H1 (cell line): ENCODE results near the gene HBEGF. TPM values are rescaled to one million over a fixed set of nuclear protein-coding genes. Genes with fewer than 3 reads are reported as not detected.

Source experiments
- CTCF ChIA-PET: fragments of 300-600 bp; sonication (Branson Sonifier 250); formaldehyde crosslinking; loops from one replicate; lab custom pipeline; 2021; ENCODE audit not compliant: partially characterized antibody; lab: Charles Lee
- POLR2A ChIA-PET: fragments of 300-600 bp; sonication (Branson Sonifier 250); formaldehyde crosslinking; loops from one replicate; lab custom pipeline; 2021; ENCODE audit warnings: inconsistent platforms; ENCODE audit not compliant: partially characterized antibody; lab: Charles Lee
- DNase-seq, 2 experiments: peaks; one replicate each; pipeline versions ENCODE4 v3.0.0 to v3.0.0-alpha.2; 2010 to 2022; ENCODE audit warnings: low spot score in 2 of 2, low read depth in 1 of 2, mixed read lengths in 1 of 2
- FAIRE-seq: peaks from 2 replicates; lab custom pipeline; 2011; peaks lifted over from hg19 to GRCh38; lab: Jason Lieb, UNC
- H2AFZ ChIP-seq: 2 replicates; pipeline ENCODE4 v1.8.1; 2012; ENCODE audit warnings: low read length, inconsistent platforms
- H2AK5ac ChIP-seq: 2 replicates; pipeline ENCODE4 v1.6.1; 2013; ENCODE audit warnings: low read depth, low read length
- H2BK120ac ChIP-seq: replicated peaks from 2 replicates; pipeline ENCODE3; 2013; ENCODE audit warnings: low read depth, low read length, inconsistent platforms
- H2BK12ac ChIP-seq: 2 replicates; pipeline ENCODE4 v1.6.1; 2013; ENCODE audit warnings: low read depth, low read length
- H2BK15ac ChIP-seq: 2 replicates; pipeline ENCODE4 v1.6.1; 2013; ENCODE audit warnings: low read length
- H2BK20ac ChIP-seq: 2 replicates; pipeline ENCODE4 v1.6.1; 2013; ENCODE audit warnings: low read length
- H2BK5ac ChIP-seq: 2 replicates; pipeline ENCODE4 v1.6.1; 2013; ENCODE audit warnings: low read depth, low read length
- H3K14ac ChIP-seq: 2 replicates; pipeline ENCODE4 v1.6.1; 2013; ENCODE audit warnings: inconsistent platforms; ENCODE audit not compliant: insufficient read length
- H3K18ac ChIP-seq: 2 replicates; pipeline ENCODE4 v1.6.1; 2013; ENCODE audit warnings: low read length; ENCODE audit errors: extremely low read depth
- H3K23ac ChIP-seq: 2 replicates; pipeline ENCODE4 v1.6.1; 2013; ENCODE audit warnings: inconsistent platforms; ENCODE audit not compliant: insufficient read length
- H3K23me2 ChIP-seq: 2 replicates; pipeline ENCODE4 v1.6.1; 2013; ENCODE audit warnings: low read depth, low read length
- H3K27ac ChIP-seq: 2 replicates; pipeline ENCODE4 v1.6.1; 2011; ENCODE audit warnings: low read depth, low read length, inconsistent platforms
- H3K27me3 ChIP-seq, 4 experiments: replicated peaks in 1 of 4; 1 replicate in 1 of 4; 2 replicates in 3 of 4; pipeline versions ENCODE4 v1.6.1 to v1.8.1; 2011 to 2013; ENCODE audit warnings: low read length in 3 of 4, mild to moderate bottlenecking in 3 of 4, inconsistent platforms in 2 of 4, mixed read lengths in 2 of 4, moderate library complexity in 1 of 4; ENCODE audit not compliant: control insufficient read depth in 3 of 4, insufficient read depth in 3 of 4; ENCODE audit errors: extremely low read depth in 1 of 4
- H3K36me3 ChIP-seq, 4 experiments: 2 replicates each; pipeline versions ENCODE4 v1.6.1 to v1.8.1; 2011 to 2013; ENCODE audit warnings: mild to moderate bottlenecking in 4 of 4, low read length in 3 of 4, moderate library complexity in 2 of 4, control low read depth in 1 of 4, inconsistent platforms in 1 of 4; ENCODE audit not compliant: insufficient read depth in 4 of 4, control insufficient read depth in 2 of 4
- H3K4ac ChIP-seq: replicated peaks from 2 replicates; pipeline ENCODE3; 2013; ENCODE audit warnings: low read length, low read depth, mixed read lengths, inconsistent platforms; ENCODE audit not compliant: insufficient read length
- H3K4me1 ChIP-seq, 4 experiments: replicated peaks in 1 of 4; 1 replicate in 1 of 4; 2 replicates in 3 of 4; pipeline versions ENCODE4 v1.6.1 to v1.8.1; 2011 to 2013; ENCODE audit warnings: low read length in 3 of 4, inconsistent platforms in 2 of 4, mixed read lengths in 1 of 4; ENCODE audit not compliant: insufficient read depth in 4 of 4, control insufficient read depth in 3 of 4
- H3K4me2 ChIP-seq, 2 experiments: 2 replicates each; pipeline versions ENCODE4 v1.6.1 to v1.8.1; 2011 to 2013; ENCODE audit warnings: low read depth in 2 of 2, low read length in 2 of 2, control low read depth in 1 of 2, inconsistent platforms in 1 of 2, mild to moderate bottlenecking in 1 of 2; ENCODE audit not compliant: insufficient read depth in 1 of 2
- H3K4me3 ChIP-seq, 4 experiments: fragments of 200-600, 300-600 bp in 1 of 4; sonication (generic), shearing (Covaris generic), sonication (Bioruptor Twin) in 1 of 4; 2 replicates each; pipeline versions ENCODE4 v1.5.1 to v1.8.1; 2011 to 2016; ENCODE audit warnings: low read length in 4 of 4, low read depth in 3 of 4, control low read depth in 2 of 4, inconsistent platforms in 2 of 4, mild to moderate bottlenecking in 2 of 4, mixed read lengths in 1 of 4, moderate library complexity in 1 of 4; ENCODE audit not compliant: insufficient read depth in 2 of 4; ENCODE audit errors: extremely low read depth in 1 of 4
- H3K56ac ChIP-seq: replicated peaks from 2 replicates; pipeline ENCODE3; 2013; ENCODE audit warnings: low read depth, mild to moderate bottlenecking, mixed read lengths, low read length, inconsistent platforms; ENCODE audit not compliant: insufficient read length
- H3K79me1 ChIP-seq: 2 replicates; pipeline ENCODE4 v1.6.1; 2013; ENCODE audit warnings: low read depth, low read length, control low read depth
- H3K79me2 ChIP-seq, 2 experiments: 2 replicates each; pipeline versions ENCODE4 v1.6.1 to v1.8.1; 2012 to 2013; ENCODE audit warnings: low read length in 2 of 2, mild to moderate bottlenecking in 2 of 2, inconsistent platforms in 1 of 2; ENCODE audit not compliant: insufficient read depth in 2 of 2, control insufficient read depth in 1 of 2
- H3K9ac ChIP-seq, 4 experiments: replicated peaks in 1 of 4; 1 replicate in 1 of 4; 2 replicates in 3 of 4; pipeline versions ENCODE4 v1.6.1 to v1.8.1; 2011 to 2013; ENCODE audit warnings: low read depth in 3 of 4, low read length in 3 of 4, control low read depth in 2 of 4, mild to moderate bottlenecking in 2 of 4, moderate library complexity in 2 of 4, inconsistent platforms in 1 of 4; ENCODE audit errors: extremely low read depth in 1 of 4
- H3K9me3 ChIP-seq, 2 experiments: 2 replicates each; pipeline versions ENCODE4 v1.6.1 to v1.8.1; 2012 to 2013; ENCODE audit warnings: mild to moderate bottlenecking in 2 of 2, moderate library complexity in 2 of 2, control low read depth in 1 of 2, inconsistent platforms in 1 of 2, low read depth in 1 of 2, low read length in 1 of 2, mixed read lengths in 1 of 2; ENCODE audit not compliant: insufficient read depth in 2 of 2
- H4K20me1 ChIP-seq, 2 experiments: replicated peaks in 1 of 2; 2 replicates each; pipeline versions ENCODE3 to v1.8.1; 2011 to 2013; ENCODE audit warnings: inconsistent platforms in 2 of 2, low read length in 2 of 2, mild to moderate bottlenecking in 1 of 2; ENCODE audit not compliant: insufficient read depth in 2 of 2, control insufficient read depth in 1 of 2
- H4K5ac ChIP-seq: 2 replicates; pipeline ENCODE4 v1.6.1; 2013; ENCODE audit warnings: low read length, low read depth, mixed read lengths, inconsistent platforms; ENCODE audit not compliant: insufficient read length
- H4K8ac ChIP-seq: 2 replicates; pipeline ENCODE4 v1.8.0; 2013; ENCODE audit warnings: mild to moderate bottlenecking, moderate library complexity, low read length, inconsistent platforms; ENCODE audit not compliant: insufficient read depth; ENCODE audit errors: extremely low read depth
- H4K91ac ChIP-seq: replicated peaks from 2 replicates; pipeline ENCODE3; 2013; ENCODE audit warnings: low read length, mixed read lengths, inconsistent platforms; ENCODE audit not compliant: insufficient read length
- ASH2L ChIP-seq: fragments of 200-600, 300-600 bp; sonication (generic); IDR thresholded peaks from one replicate; pipeline ENCODE4 v1.7.1; 2017; ENCODE audit warnings: low read length
- GTF2F1 ChIP-seq: IDR thresholded peaks from 2 replicates; pipeline ENCODE4 v1.6.1; 2012; ENCODE audit warnings: low read depth, low read length, improper control_type of control experiment, borderline replicate concordance
- HDAC2 ChIP-seq, 2 experiments: fragments of 300-600 bp in 1 of 2; sonication (generic) in 1 of 2; IDR thresholded peaks; 2 replicates each; pipeline ENCODE4 v1.6.1; 2011 to 2012; ENCODE audit warnings: low read depth in 2 of 2, low read length in 2 of 2, mild to moderate bottlenecking in 2 of 2, moderate library complexity in 2 of 2, borderline replicate concordance in 1 of 2, inconsistent platforms in 1 of 2
- POLR2AphosphoS5 ChIP-seq: IDR thresholded peaks from 2 replicates; pipeline ENCODE4 v1.6.1; 2011; ENCODE audit warnings: low read depth, low read length
- RBBP5 ChIP-seq: IDR thresholded peaks from 2 replicates; pipeline ENCODE4 v1.7.1; 2012; ENCODE audit warnings: low read depth, mild to moderate bottlenecking, inconsistent platforms, low read length, moderate library complexity, borderline replicate concordance
- SIN3A ChIP-seq, 2 experiments: IDR thresholded peaks in 1 of 2; conservative IDR thresholded peaks in 1 of 2; 2 replicates each; pipeline ENCODE4 v1.6.1; 2011 to 2012; ENCODE audit warnings: low read length in 2 of 2, improper control_type of control experiment in 1 of 2, low read depth in 1 of 2, mild to moderate bottlenecking in 1 of 2
- SRF ChIP-seq: IDR thresholded peaks from 2 replicates; pipeline ENCODE4 v1.6.1; 2011; ENCODE audit warnings: mild to moderate bottlenecking, low read depth, low read length, moderate library complexity
- WGBS, 2 experiments: shearing (Covaris generic) in 1 of 2; methylation state at CpG; one replicate each; pipeline versions ENCODE4 v1.1.6 to v1.1.7; 2013 to 2015; ENCODE audit warnings: low lambda C conversion rate in 2 of 2, mixed read lengths in 2 of 2, inconsistent platforms in 1 of 2, low coverage in 1 of 2, missing lambda C conversion rate in 1 of 2; ENCODE audit not compliant: insufficient replicate concordance in 2 of 2, insufficient coverage in 1 of 2, insufficient read length in 1 of 2; ENCODE audit errors: extremely low coverage in 1 of 2, missing lambda C conversion rate in 1 of 2; 5-methylcytosine and 5-hydroxymethylcytosine counted together
- polyA plus RNA-seq, 7 experiments: library from polyadenylated mRNA; depleted of rRNA in 3 of 7; stranded (reverse) in 5 of 7; unstranded in 2 of 7; fragments of >200 nt in 5 of 7; fragments of 200-250 nt in 2 of 7; gene quantifications; 1 replicate in 5 of 7; 2 replicates in 1 of 7; 4 replicates in 1 of 7; pipeline versions ENCODE4 v1.2.1 to v1.2.3, GENCODE V29; 2011 to 2013; ENCODE audit warnings: missing spikeins in 2 of 7, mixed read lengths in 2 of 7
- total RNA-seq: library from RNA; stranded (reverse); fragmentation: NEBNext Ultra II Directional; extraction: Animal tissue kit (Norgen Biotek cat#: 25700); gene quantifications from 2 replicates; pipeline ENCODE4 v1.2.1, GENCODE V29; 2021

HBEGF gene
- total and polyA plus RNA-seq, 2 of the 8 experiments (the other 6 are each of a cell fraction or from before 2014, with no cell fraction given) = 2.4 to 2.5 TPM

DNA sequence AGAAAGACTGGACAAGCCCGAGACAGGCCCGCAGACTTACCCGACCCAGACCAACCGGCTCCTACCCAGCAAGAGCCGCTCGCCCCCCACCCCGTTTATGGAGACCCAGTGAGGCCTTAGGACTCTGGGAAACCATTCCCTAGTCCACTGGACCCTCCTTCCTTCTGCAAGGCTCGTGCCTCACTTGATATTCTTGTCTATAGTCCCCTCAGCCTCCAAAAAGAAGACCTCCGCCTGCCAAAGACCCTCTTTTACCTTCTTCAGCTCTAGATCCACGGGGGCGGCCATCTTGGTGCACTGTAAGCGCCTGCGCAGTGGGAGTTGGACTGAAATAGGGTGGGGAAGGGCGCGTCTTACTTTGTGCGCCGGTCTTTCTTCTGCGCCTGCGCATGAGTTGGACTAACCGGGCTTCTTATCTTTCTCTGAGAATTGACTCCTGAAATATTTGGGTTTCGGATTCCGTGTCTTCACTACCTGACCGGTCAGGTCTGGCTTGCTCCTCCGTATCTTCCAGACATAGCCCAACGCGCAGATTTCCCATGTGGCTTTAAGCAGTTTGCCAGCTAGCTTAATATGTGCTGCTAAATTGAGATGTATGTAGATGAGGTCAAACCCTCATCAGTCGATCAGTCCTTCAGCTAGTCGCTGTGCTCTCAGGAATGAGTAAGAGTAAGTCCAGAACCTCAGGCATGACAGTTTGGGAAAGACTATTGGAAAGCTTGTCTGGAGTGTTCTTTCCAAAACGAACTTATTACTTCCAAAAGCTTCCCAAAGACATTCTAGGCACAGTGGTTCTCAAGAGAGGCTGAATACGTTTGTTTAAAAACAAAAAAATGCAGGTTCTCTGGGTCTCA lies 43.4 kb downstream of the HBEGF start, which contains the start of gene PFDN1:
TSS of gene PFDN1 (minus strand) at position 316 of the 854 bp plus-strand sequence. CDS start at position 288, 28 bp downstream.
- Histone ChIP-seq H3K79me2 (peaks cover 6 to 34% of the 10 kb centered on the region in 2 experiments; a peak in 3 of 4 replicates), H2BK5ac (peak within 1 kb of the TSS; percentile 97), H3K4me3 (peak within 1 kb of the TSS; percentile 91 to 99 (median 94)), H3K23me2 (peaks cover 4% of the 10 kb centered on the region), H3K9me3 (no peaks in the 10 kb centered on the region), H2BK20ac (no peak within 1 kb of the TSS), H3K4ac (no peak within 1 kb of the TSS), H3K14ac (no peak within 1 kb of the TSS), H4K5ac (peak within 1 kb of the TSS; percentile 93), H3K27me3 (no peaks in the 10 kb centered on the region), H2AFZ (peak within 1 kb of the TSS; percentile 100), H3K23ac (no peak within 1 kb of the TSS), H3K27ac (peak within 1 kb of the TSS; percentile 95), H3K56ac (peak within 1 kb of the TSS; percentile 34), H3K4me1 (no peaks in the 10 kb centered on the region), H4K20me1 (no peaks in the 10 kb centered on the region), H2BK120ac (no peak within 1 kb of the TSS), H4K91ac (peak within 1 kb of the TSS; percentile 36), H2AK5ac (no peak within 1 kb of the TSS; the same call in 1 of the 2 replicates), H3K4me2 (peak within 1 kb of the TSS; percentile 86 to 89), H3K18ac (peak within 1 kb of the TSS; percentile 99), H4K8ac (peak within 1 kb of the TSS; percentile 98; the same call in 1 of the 2 replicates), H2BK12ac (peak within 1 kb of the TSS; percentile 94; the same call in 1 of the 2 replicates), H2BK15ac (peak within 1 kb of the TSS; percentile 78; the same call in 1 of the 2 replicates), H3K36me3 (peaks cover 0 to 4% (median under 1%) of the 10 kb centered on the region in 4 experiments; a peak in 3 of 8 replicates), H3K79me1 (no peaks in the 10 kb centered on the region), H3K9ac (peak within 1 kb of the TSS; percentile 72 to 97 (median 96))
- peak; percentile 84 for FAIRE-seq
- peak; percentile 83 to 93 for DNase-seq
- 2% methylated on average over 30 of the region's 30 CpGs; no CpG with 5 or more reads in 1 of the 2 experiments for WGBS, 2 experiments
- CTCF ChIA-PET = interaction anchor here (0.5 to 2.2 kb wide), 11 partner anchors 18 to 239 kb away, joined by 3 to 8 read pairs (median 3); partner anchors contain the start of gene HBEGF
- POLR2A ChIA-PET = interaction anchor here (0.6 to 2.9 kb wide), 25 partner anchors 8 to 369 kb away, joined by 3 to 11 read pairs (median 5); partner anchors contain the start of genes ANKHD1 and HBEGF
- TF ChIP-seq ASH2L (peak; percentile 87), SIN3A (conservative IDR thresholded peaks at IDR 0.05 in 1 of 2, IDR thresholded peaks at IDR 0.05 in 1 of 2; ENCODE audit: low read depth in 1 of 2, low read length in 2 of 2) (peak; percentile 22 to 69; a peak in 1 of 4 replicates), SRF (0 out of 2 replicates have a peak, but pooled peaks have one; percentile 19), HDAC2 (IDR thresholded peaks at IDR 0.05; ENCODE audit: borderline replicate concordance in 1 of 2, low read depth in 2 of 2, low read length in 2 of 2) (peak in 1 of 2 experiments; percentile 69; a peak in 1 of 4 replicates), RBBP5 (peak; percentile 56; the same call in 1 of the 2 replicates), GTF2F1 (peak; percentile 38; the same call in 1 of the 2 replicates), POLR2AphosphoS5 (peak; percentile 69)
